HepG2 (cell line): ENCODE results near the gene PLEKHG2. TPM values are rescaled to one million over a fixed set of nuclear protein-coding genes. Genes with fewer than 3 reads are reported as not detected.

Experiments
- ADNP ChIP-seq: sonication (generic); formaldehyde crosslinking; IDR thresholded peaks from 2 replicates; pipeline ENCODE4 v1.4.0; 2020; ENCODE audit warnings: missing genetic modification reagents
- CREB3 ChIP-seq: sonication (generic); formaldehyde crosslinking; IDR thresholded peaks from 2 replicates; pipeline ENCODE4 v1.5.0; 2020; ENCODE audit warnings: missing genetic modification reagents
- CSRNP1 ChIP-seq: sonication (generic); formaldehyde crosslinking; IDR thresholded peaks from 2 replicates; pipeline ENCODE4 v1.8.1; 2023; ENCODE audit warnings: mild to moderate bottlenecking, missing genetic modification reagents
- FOSL2 ChIP-seq: sonication (generic); formaldehyde crosslinking; IDR thresholded peaks from 2 replicates; pipeline ENCODE4 v1.4.0; 2020; ENCODE audit warnings: missing genetic modification reagents
- GMEB1 ChIP-seq: sonication (generic); formaldehyde crosslinking; IDR thresholded peaks from 2 replicates; pipeline ENCODE4 v1.5.1; 2020; ENCODE audit warnings: missing genetic modification reagents, mild to moderate bottlenecking, borderline replicate concordance
- HNF1B ChIP-seq: sonication (generic); formaldehyde crosslinking; IDR thresholded peaks from 2 replicates; pipeline ENCODE4 v1.5.1; 2020; ENCODE audit warnings: mild to moderate bottlenecking, moderate library complexity, missing genetic modification reagents
- JARID2 ChIP-seq: sonication (generic); formaldehyde crosslinking; IDR thresholded peaks from 2 replicates; pipeline ENCODE4 v1.8.1; 2023; ENCODE audit warnings: missing genetic modification reagents, inconsistent platforms; ENCODE audit not compliant: insufficient replicate concordance
- MXI1 ChIP-seq: IDR thresholded peaks from 3 replicates; pipeline ENCODE4 v1.6.1; 2012; ENCODE audit warnings: low read depth, low read length, inconsistent platforms, borderline replicate concordance
- MYC ChIP-seq: sonication (generic); formaldehyde crosslinking; IDR thresholded peaks from 2 replicates; pipeline ENCODE4 v1.9.0; 2021; ENCODE audit warnings: missing genetic modification reagents, borderline replicate concordance
- NCOA2 ChIP-seq: sonication (generic); formaldehyde crosslinking; IDR thresholded peaks from 2 replicates; pipeline ENCODE4 v1.8.0; 2022; ENCODE audit warnings: inconsistent platforms
- NR2C2 ChIP-seq: sonication (generic); formaldehyde crosslinking; IDR thresholded peaks from 2 replicates; pipeline ENCODE4 v1.4.0; 2020; ENCODE audit warnings: missing genetic modification reagents, mild to moderate bottlenecking, moderate library complexity, borderline replicate concordance
- PPARG ChIP-seq: conservative IDR thresholded peaks from 2 replicates; pipeline ENCODE4 v1.6.1; 2016; ENCODE audit warnings: missing biosample characterization, missing genetic modification reagents
- PRMT3 ChIP-seq: sonication (generic); formaldehyde crosslinking; IDR thresholded peaks from 2 replicates; pipeline ENCODE4 v1.8.1; 2022; ENCODE audit warnings: low read depth, mild to moderate bottlenecking, moderate library complexity, missing genetic modification reagents, borderline replicate concordance
- THAP8 ChIP-seq: sonication (generic); formaldehyde crosslinking; IDR thresholded peaks from 2 replicates; pipeline ENCODE4 v1.5.1; 2020; ENCODE audit warnings: missing genetic modification reagents, mild to moderate bottlenecking, borderline replicate concordance
- ZBTB37 ChIP-seq: sonication (generic); formaldehyde crosslinking; IDR thresholded peaks from 2 replicates; pipeline ENCODE4 v1.4.0; 2020; ENCODE audit warnings: mild to moderate bottlenecking, missing genetic modification reagents
- ZNF556 ChIP-seq: sonication (generic); formaldehyde crosslinking; IDR thresholded peaks from 2 replicates; pipeline ENCODE4 v1.4.0; 2020; ENCODE audit warnings: mild to moderate bottlenecking, missing genetic modification reagents, borderline replicate concordance
- ZNF580 ChIP-seq: IDR thresholded peaks from 2 replicates; pipeline ENCODE4 v1.6.1; 2016; ENCODE audit warnings: low read depth, borderline replicate concordance
- ZNF616 ChIP-seq: sonication (generic); formaldehyde crosslinking; IDR thresholded peaks from 2 replicates; pipeline ENCODE4 v1.5.0; 2020; ENCODE audit warnings: low read depth, mild to moderate bottlenecking, missing genetic modification reagents
- ZNF746 ChIP-seq: sonication (generic); formaldehyde crosslinking; IDR thresholded peaks from 2 replicates; pipeline ENCODE4 v1.8.0; 2022; ENCODE audit warnings: mild to moderate bottlenecking, missing genetic modification reagents
- polyA plus RNA-seq, 8 experiments: library from polyadenylated mRNA; depleted of rRNA in 3 of 8; stranded (reverse) in 7 of 8; unstranded in 1 of 8; fragments of >200 nt; fragmentation: Illumina TruSeq in 4 of 8; extraction: Trizol in 4 of 8; gene quantifications; 2 replicates each; pipeline versions ENCODE4 v1.2.1 to v1.2.3, GENCODE V29; 2011 to 2016; ENCODE audit warnings: low read depth in 4 of 8, missing spikeins in 1 of 8, mixed read lengths in 1 of 8; ENCODE audit not compliant: insufficient read depth in 1 of 8
- total RNA-seq, 5 experiments: library from RNA; depleted of rRNA; stranded (reverse); fragments of >200 nt; fragmentation: Illumina TruSeq; extraction: Trizol; gene quantifications; 2 replicates each; pipeline ENCODE4 v1.2.3, GENCODE V29; 2016; ENCODE audit warnings: low read depth in 1 of 5

The PLEKHG2 gene
- total and polyA plus RNA-seq, 2 of the 13 experiments (the other 11 are each of a cell fraction or from before 2014, with no cell fraction given): 3.6 to 6.8 TPM

- TF ChIP-seq HNF1B (CRISPR knock-in tag): peak; percentile 68
- no peak for TF ChIP-seq JARID2 (CRISPR knock-in tag)
- no peak for TF ChIP-seq ZNF746
- TF ChIP-seq CREB3: no peak
- no peak for TF ChIP-seq PRMT3 (CRISPR knock-in tag)
- TF ChIP-seq NR2C2 (CRISPR knock-in tag): peak; percentile 73
- TF ChIP-seq FOSL2 (CRISPR knock-in tag): peak; percentile 15; the same call in 1 of the 2 replicates
- TF ChIP-seq ZNF616 (CRISPR knock-in tag): no peak
- no peak for TF ChIP-seq ADNP (CRISPR knock-in tag)
- TF ChIP-seq ZBTB37 (CRISPR knock-in tag): no peak
- peak; percentile 13; the same call in 1 of the 3 replicates for TF ChIP-seq MXI1
- no peak; the same call in 1 of the 2 replicates for TF ChIP-seq ZNF580 (CRISPR knock-in tag)
- TF ChIP-seq THAP8 (CRISPR knock-in tag): no peak
- TF ChIP-seq ZNF556 (CRISPR knock-in tag): no peak; the same call in 1 of the 2 replicates
- TF ChIP-seq GMEB1 (CRISPR knock-in tag): peak; percentile 94
- no peak for TF ChIP-seq PPARG (CRISPR knock-in tag)
- 0 out of 2 replicates have a peak, but pooled peaks have one; percentile 18 for TF ChIP-seq NCOA2 (CRISPR knock-in tag)
- peak; percentile 52; the same call in 1 of the 2 replicates for TF ChIP-seq MYC
- peak; percentile 36; the same call in 1 of the 2 replicates for TF ChIP-seq CSRNP1 (CRISPR knock-in tag)
Measured at GRCh38 chr19:39390751-39391437, 21.6 kb upstream of the PLEKHG2 start, which contains the start of the genes MED29 and PAF1 (continued).
